GM19324 (cell line): ENCODE data around the gene ADARB1.
A peak's percentile ranks its signal among the peaks of the same experiment; 100 is the strongest.

ENCODE experiments used
- ATAC-seq: cut with Tn5 transposase; IDR thresholded peaks from one replicate; pipeline ENCODE4 v1.9.1; 2021; ENCODE audit warnings: mild to moderate bottlenecking, moderate library complexity; ENCODE audit not compliant: unreplicated experiment, low FRiP score

ADARB1 gene

GRCh38 chr21:45091550-45092322 is 17.4 kb downstream of the ADARB1 start:
- no peak for ATAC-seq

GRCh38 chr21:45093035-45093532 is 18.7 kb downstream of the ADARB1 start:
- ATAC-seq, result no peak

- no peak for ATAC-seq
Measured at GRCh38 chr21:45094412-45094811, 20.0 kb downstream of the ADARB1 start.

- ATAC-seq, result no peak
Measured at GRCh38 chr21:45095505-45095904, 21.1 kb downstream of the ADARB1 start.

- ATAC-seq, result no peak
Measured at GRCh38 chr21:45096217-45096616, 21.8 kb downstream of the ADARB1 start.

GRCh38 chr21:45097827-45098387 is 23.5 kb downstream of the ADARB1 start:
- no peak for ATAC-seq

GRCh38 chr21:45098867-45099266 is 24.5 kb downstream of the ADARB1 start:
- ATAC-seq, result no peak

GRCh38 chr21:45099571-45099970 is 25.2 kb downstream of the ADARB1 start:
- ATAC-seq, result no peak

GRCh38 chr21:45100866-45101265 is 26.5 kb downstream of the ADARB1 start:
- no peak for ATAC-seq

GRCh38 chr21:45102391-45102932 is 28.1 kb downstream of the ADARB1 start:
- no peak for ATAC-seq

GRCh38 chr21:45103971-45104520 is 29.7 kb downstream of the ADARB1 start:
- ATAC-seq, result no peak

GRCh38 chr21:45104560-45104959 is 30.2 kb downstream of the ADARB1 start:
- ATAC-seq, result no peak

GRCh38 chr21:45105906-45106485 is 31.6 kb downstream of the ADARB1 start:
- no peak for ATAC-seq

- no peak for ATAC-seq
Measured at GRCh38 chr21:45108034-45108790, 33.8 kb downstream of the ADARB1 start.

- ATAC-seq, result no peak
Measured at GRCh38 chr21:45108808-45109781, 34.7 kb downstream of the ADARB1 start.

- peak; percentile 86 for ATAC-seq
Measured at GRCh38 chr21:45109831-45110492, 35.6 kb downstream of the ADARB1 start.

GRCh38 chr21:45110873-45111624 is 36.7 kb downstream of the ADARB1 start:
- no peak for ATAC-seq

- ATAC-seq, result no peak
Measured at GRCh38 chr21:45111703-45112102, 37.3 kb downstream of the ADARB1 start.
